K562 (cell line): Measurements from ENCODE around the gene UTP11. TPM values are rescaled to one million over a fixed set of nuclear protein-coding genes. Genes with fewer than 3 reads are reported as not detected.

Source experiments
- ATF2 ChIP-seq: sonication (generic); formaldehyde crosslinking; IDR thresholded peaks from 2 replicates; pipeline ENCODE4 v1.8.1; 2022; ENCODE audit warnings: missing genetic modification reagents
- RNF219 ChIP-seq: fragments of 250-450 bp; sonication (Bioruptor Pico); IDR thresholded peaks from 2 replicates; pipeline ENCODE4 v1.5.0; 2022; ENCODE audit warnings: mild to moderate bottlenecking
- TRIM25 ChIP-seq: fragments of 450-650 bp; IDR thresholded peaks from 2 replicates; pipeline ENCODE4 v1.7.0; 2016; ENCODE audit warnings: borderline replicate concordance
- TSC22D4 ChIP-seq: fragments of 450-650 bp; IDR thresholded peaks from 2 replicates; pipeline ENCODE4 v1.6.1; 2016; ENCODE audit warnings: missing genetic modification characterization, missing biosample characterization, control low read depth
- ZNF224 ChIP-seq: sonication (generic); formaldehyde crosslinking; IDR thresholded peaks from 2 replicates; pipeline ENCODE4 v1.8.0; 2022; ENCODE audit warnings: mild to moderate bottlenecking, missing genetic modification reagents
- ZNF263 ChIP-seq: sonication (generic); formaldehyde crosslinking; IDR thresholded peaks from 2 replicates; pipeline ENCODE4 v1.8.0; 2022; ENCODE audit warnings: mild to moderate bottlenecking, missing genetic modification reagents, borderline replicate concordance
- polyA plus RNA-seq, 8 experiments: library from polyadenylated mRNA; depleted of rRNA in 4 of 8; stranded (reverse) in 5 of 8; unstranded in 3 of 8; fragments of >200 nt; fragmentation: Nextera tagmentation in 2 of 8; fragmentation: Illumina TruSeq in 1 of 8; extraction: Ambion mirVana in 2 of 8; extraction: Trizol in 1 of 8; gene quantifications; 2 replicates each; pipeline versions ENCODE4 v1.2.1 to v1.2.3, GENCODE V29; 2011 to 2014; ENCODE audit warnings: inconsistent platforms in 1 of 8, missing spikeins in 1 of 8
- total RNA-seq, 7 experiments: library from RNA; depleted of rRNA in 6 of 7; stranded (reverse); fragments of >200 nt in 6 of 7; fragmentation: Illumina TruSeq in 2 of 7; extraction: Trizol in 2 of 7; gene quantifications; 2 replicates each; pipeline versions ENCODE4 v1.2.1 to v1.2.3, GENCODE V29; 2011 to 2021; ENCODE audit warnings: low replicate concordance in 1 of 7

Gene UTP11
- total and polyA plus RNA-seq, 9 of the 15 experiments (the other 6 are each of a cell fraction or from before 2014, with no cell fraction given) = 91.1 to 378 (median 221) TPM

GRCh38 chr1:38009088-38009840, 3.3 kb upstream of the UTP11 start (continued):
- TF ChIP-seq RNF219 (CRISPR knock-in tag) (no peak), TRIM25 (no peak), TSC22D4 (tag) (no peak), ZNF263 (CRISPR knock-in tag) (no peak), ATF2 (CRISPR knock-in tag) (no peak), ZNF224 (CRISPR knock-in tag) (no peak)
